ENCODE measurements around the gene MAP1LC3A.

GRCh38 chr20:34574426-34574825 is 15.9 kb downstream of the MAP1LC3A start:
- TF ChIP-seq CTCF (IDR thresholded peaks at IDR 0.05) (no peak), POLR2A (IDR thresholded peaks at IDR 0.05) (no peak)

Measured in stomach (tissue), 4 donors.